Lower leg skin (tissue), 3 donors: Measurements from ENCODE around the gene GREB1.

ENCODE experiments used
- POLR2A ChIP-seq, 2 donors: fragments of 450-650 bp; IDR thresholded peaks; one replicate each; pipeline ENCODE4 v1.6.1; 2016 to 2017; ENCODE audit warnings: antibody characterized with exemption in 2 of 2, mild to moderate bottlenecking in 1 of 2, moderate library complexity in 1 of 2
- TF ChIP-seq, protein P1 (sequence below), 3 donors: fragments of 450-650 bp; IDR thresholded peaks; one replicate each; pipeline ENCODE4 v1.5.1; 2016; ENCODE audit warnings: antibody characterized with exemption in 3 of 3, mild to moderate bottlenecking in 3 of 3, moderate library complexity in 2 of 3

GRCh38 chr2:11583840-11584524, 50.1 kb downstream of the GREB1 start:
- TF ChIP-seq, protein P1, sequence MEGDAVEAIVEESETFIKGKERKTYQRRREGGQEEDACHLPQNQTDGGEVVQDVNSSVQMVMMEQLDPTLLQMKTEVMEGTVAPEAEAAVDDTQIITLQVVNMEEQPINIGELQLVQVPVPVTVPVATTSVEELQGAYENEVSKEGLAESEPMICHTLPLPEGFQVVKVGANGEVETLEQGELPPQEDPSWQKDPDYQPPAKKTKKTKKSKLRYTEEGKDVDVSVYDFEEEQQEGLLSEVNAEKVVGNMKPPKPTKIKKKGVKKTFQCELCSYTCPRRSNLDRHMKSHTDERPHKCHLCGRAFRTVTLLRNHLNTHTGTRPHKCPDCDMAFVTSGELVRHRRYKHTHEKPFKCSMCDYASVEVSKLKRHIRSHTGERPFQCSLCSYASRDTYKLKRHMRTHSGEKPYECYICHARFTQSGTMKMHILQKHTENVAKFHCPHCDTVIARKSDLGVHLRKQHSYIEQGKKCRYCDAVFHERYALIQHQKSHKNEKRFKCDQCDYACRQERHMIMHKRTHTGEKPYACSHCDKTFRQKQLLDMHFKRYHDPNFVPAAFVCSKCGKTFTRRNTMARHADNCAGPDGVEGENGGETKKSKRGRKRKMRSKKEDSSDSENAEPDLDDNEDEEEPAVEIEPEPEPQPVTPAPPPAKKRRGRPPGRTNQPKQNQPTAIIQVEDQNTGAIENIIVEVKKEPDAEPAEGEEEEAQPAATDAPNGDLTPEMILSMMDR (IDR thresholded peaks at IDR 0.05) = peak in 1 of 3 donors; percentile 21
- TF ChIP-seq POLR2A (IDR thresholded peaks at IDR 0.05) = no peak
